Left ventricle myocardium superior (tissue), 1 donor: ENCODE results near the gene LYRM4. TPM values are rescaled to one million over a fixed set of nuclear protein-coding genes. Genes with fewer than 3 reads are reported as not detected.
"Not testable (repeated sequence)": the region's sequence is repeated elsewhere in the genome, so short reads cannot be mapped to it uniquely, and the experiment has no call there.

Source experiments
- ATAC-seq: fragments of 200-7000 bp; cut with Tn5 transposase; one replicate; pipeline ENCODE4 v1.9.1; 2020; ENCODE audit warnings: mild to moderate bottlenecking, moderate library complexity
- DNase-seq: peaks from one replicate; pipeline ENCODE4 v3.0.0-alpha.2; 2020
- intact Hi-C: fragments of 100-400 bp; cut with micrococcal nuclease; formaldehyde crosslinking; loops from one replicate; pipeline ENCODE4 v1.11.0; 2022
- microRNA-seq: library from miRNA; unstranded; fragments of <30 nt; microRNA quantifications from one replicate; pipeline ENCODE4 v1.2.0, GENCODE V29; 2020; ENCODE audit warnings: borderline number of aligned reads
- total RNA-seq: library from RNA; stranded (reverse); fragmentation: NEBNext Ultra II Directional; extraction: Animal tissue kit (Norgen Biotek cat#: 25700); gene quantifications from one replicate; pipeline ENCODE4 v1.2.1, GENCODE V29; 2021
- donor health status: DM: no; HTN: yes; CAD: no; lungs with severe emphysema.

Gene LYRM4
- total RNA-seq, 1 donor from 2014 or later, result 26.6 TPM

DNA sequence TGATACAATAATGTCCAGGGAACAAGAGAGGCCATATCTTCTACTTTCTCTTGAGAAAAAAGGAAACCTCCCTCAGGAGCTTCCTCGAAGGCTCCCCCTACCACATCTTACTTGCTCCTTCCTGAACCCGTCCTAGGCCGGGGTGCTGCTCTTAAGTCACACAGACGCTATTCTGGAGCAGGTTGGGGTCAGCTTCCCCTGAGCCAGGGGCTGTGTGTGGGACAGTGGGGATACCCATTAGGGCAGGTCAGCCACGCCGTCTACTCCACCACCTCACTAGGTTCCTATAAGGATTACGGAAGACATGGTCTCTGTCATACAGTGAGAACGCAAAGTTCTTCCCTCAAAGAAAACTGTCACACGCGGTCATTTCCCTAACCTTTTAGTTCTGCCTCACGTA is 183.8 kb downstream of the LYRM4 start:
- intact Hi-C loops, result no loop called here
- ATAC-seq, result no peak
- no peak for DNase-seq

DNA sequence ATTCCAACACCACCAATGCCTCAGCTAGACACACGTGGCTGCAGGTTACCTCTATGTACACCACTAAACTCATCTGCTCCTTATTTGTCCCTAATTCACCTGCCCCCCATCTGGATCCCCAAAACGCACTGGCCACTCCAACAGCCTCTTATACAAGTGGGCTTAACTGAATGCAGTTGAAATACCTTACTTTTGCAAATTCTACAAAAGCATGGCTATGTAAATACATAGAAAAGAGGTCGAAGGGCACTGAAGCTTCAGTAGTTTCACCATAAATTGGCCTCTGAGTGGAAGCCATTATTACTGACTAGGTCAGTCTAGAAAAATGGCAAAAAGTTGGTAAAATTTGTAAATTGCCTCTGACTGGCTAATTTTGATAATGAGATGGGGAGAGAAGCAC is 186.8 kb downstream of the LYRM4 start:
- ATAC-seq (no peak), DNase-seq (no peak)
- intact Hi-C loops, result no loop called here

DNA sequence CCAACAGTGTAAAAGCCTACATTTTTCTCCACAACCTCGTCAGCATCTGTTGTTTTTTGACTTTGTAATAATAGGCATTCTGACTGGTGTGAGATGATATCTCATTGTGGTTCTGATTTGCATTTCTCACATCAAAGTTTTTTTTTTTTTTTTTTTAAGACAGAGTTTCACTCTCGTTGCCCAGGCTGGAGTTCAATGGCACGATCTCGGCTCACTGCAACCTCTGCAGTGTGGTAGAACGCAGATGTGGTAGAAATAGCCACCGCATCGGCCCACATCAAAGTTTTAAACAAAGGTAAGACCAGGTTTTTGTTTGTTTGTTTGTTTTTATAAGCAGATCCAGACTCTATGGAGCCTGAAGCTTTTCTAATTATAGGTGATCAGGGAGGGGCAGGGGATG is 188.3 kb downstream of the LYRM4 start:
- ATAC-seq (no peak), DNase-seq (no peak)
- intact Hi-C loops, result no loop called here

- no peak for ATAC-seq
- intact Hi-C loops, result no loop called here
- no peak for DNase-seq
Observed at GRCh38 chr6:5071216-5071615, 189.5 kb downstream of the LYRM4 start.

- no peak for DNase-seq
- no peak for ATAC-seq
- intact Hi-C loops, result no loop called here
Observed at GRCh38 chr6:5068153-5068751, 192.5 kb downstream of the LYRM4 start.

- intact Hi-C loops, result no loop called here
- ATAC-seq (no peak), DNase-seq (no peak)
Observed at GRCh38 chr6:5067305-5067704, 193.4 kb downstream of the LYRM4 start.

DNA sequence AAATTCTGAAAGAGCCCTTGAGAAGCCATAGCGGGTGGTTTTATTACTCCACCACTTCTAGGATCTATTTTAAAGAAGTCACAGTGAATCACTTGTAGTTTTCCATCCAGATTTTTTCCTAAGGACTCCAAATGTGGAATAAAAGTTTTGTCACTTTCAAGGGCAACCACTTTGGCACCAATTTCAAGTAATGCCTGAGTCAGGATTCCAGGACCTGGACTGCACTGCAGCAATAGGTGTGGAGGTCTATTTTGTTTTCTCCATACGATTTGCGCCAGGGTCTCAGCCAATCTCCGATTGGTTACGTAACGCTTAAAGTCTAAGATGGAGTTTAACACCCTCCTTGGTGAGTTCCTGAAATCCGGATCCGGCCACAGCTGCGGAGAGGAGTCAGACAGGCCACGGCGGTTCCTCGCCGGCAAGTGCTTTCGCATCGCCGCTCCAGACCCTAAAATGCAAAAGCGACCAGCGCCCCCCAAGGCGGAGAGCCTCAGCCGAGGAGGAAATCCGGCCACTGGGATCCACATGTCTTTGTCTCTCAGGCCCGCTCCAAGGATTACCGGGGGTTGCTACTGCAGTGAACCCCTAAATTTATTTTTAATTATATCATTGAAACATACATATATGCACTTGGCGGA is 194.2 kb downstream of the LYRM4 start:
- no peak for ATAC-seq
- no peak for DNase-seq
- intact Hi-C loops, result no loop called here

DNA sequence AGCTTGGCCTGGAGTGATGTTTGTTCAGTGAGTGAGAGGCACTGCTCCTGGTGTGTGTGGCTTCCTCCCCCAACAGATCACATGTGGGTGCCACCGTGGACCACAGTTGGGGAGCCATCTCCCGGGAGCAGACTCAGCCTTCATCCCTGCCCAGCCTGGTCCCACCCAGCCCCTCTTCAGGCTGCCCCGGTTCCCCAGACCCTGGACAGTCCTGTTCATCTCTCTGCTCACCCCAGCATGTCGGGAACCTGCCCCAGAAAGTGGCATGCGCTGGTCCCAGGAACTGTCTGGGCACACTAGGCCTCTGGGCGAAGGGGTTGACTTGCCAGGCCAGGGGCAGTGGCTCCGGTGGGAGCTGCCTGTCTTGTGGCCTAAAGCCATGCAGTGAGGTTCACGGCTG is 197.1 kb downstream of the LYRM4 start:
- intact Hi-C loops, result no loop called here
- ATAC-seq, result no peak
- DNase-seq, result no peak

DNA sequence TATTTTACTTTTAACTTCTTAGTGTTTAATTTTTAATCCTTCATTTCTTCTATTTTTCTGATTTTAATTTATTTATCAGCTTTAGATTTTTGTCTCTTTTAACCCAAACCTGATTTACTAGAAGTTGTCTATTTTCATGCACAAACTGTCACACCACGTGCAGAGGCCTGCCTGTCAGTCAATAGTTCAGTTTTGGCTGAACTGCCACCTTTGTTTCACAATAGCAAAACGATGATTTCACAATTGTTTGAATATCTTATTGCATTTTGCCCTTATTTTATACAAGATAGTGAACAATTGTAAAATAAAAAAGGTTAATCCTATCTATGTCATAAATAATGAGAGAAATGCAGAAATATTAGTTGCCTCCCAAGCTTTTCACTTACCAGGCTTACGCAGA is 199.6 kb downstream of the LYRM4 start:
- DNase-seq, result no peak
- ATAC-seq, result no peak
- intact Hi-C loops, result no loop called here

GRCh38 chr6:5060439-5060838 is 200.3 kb downstream of the LYRM4 start:
- ATAC-seq, intact Hi-C loops, DNase-seq: not testable (repeated sequence)

GRCh38 chr6:5059036-5059896 is 201.5 kb downstream of the LYRM4 start:
- intact Hi-C loops, result no loop called here
- no peak for ATAC-seq

More at GRCh38 chr6:5059036-5059896, 201.5 kb downstream of the LYRM4 start:
- no peak for DNase-seq

Small RNA genes lying within 50 kb of the gene (microRNA-seq; reads per million reads assigned to microRNA genes)
- gene MIR3691, result not detected

Other genes with a start within 250 kb of the LYRM4 start
- gene PPP1R3G, start 175.6 kb downstream of the LYRM4 start, total RNA-seq, result 13.9 TPM
- gene FARS2, start 563 bp upstream of the LYRM4 start, total RNA-seq, result 19.4 TPM